Measurements from ENCODE around the gene LPIN1. TPM values are rescaled to one million over a fixed set of nuclear protein-coding genes. Genes with fewer than 3 reads are reported as not detected.

The LPIN1 gene
- total and polyA plus RNA-seq, 8 donors, result 7.3 to 152 (median 18.2) TPM

GRCh38 chr2:11830708-11831301 lies 84.4 kb downstream of the LPIN1 start:
- 40 to 50% (median 43%) methylated on average over 7 of the region's 7 CpGs for WGBS, 5 donors
- H3K9me3 ChIP-seq, result peaks cover 0 to 12% (median 5%) of the 10 kb centered on the region in 4 donors
- no peak for DNase-seq
- H3K36me3 ChIP-seq, result peaks cover 3 to 19% (median 13%) of the 10 kb centered on the region in 4 donors
- intact Hi-C loops (cut with DNase I; ENCODE audit: low total_unique reads), result loop anchor here (10.0 kb wide), 2 partner anchors 634 to 884 kb away; partner anchors contain the start of gene TRIB2
- no peaks in the 10 kb centered on the region for H3K27me3 ChIP-seq
- H3K27ac ChIP-seq, result peak overlapping the region in 4 of 5 donors; percentile 72 to 87 (median 82)
- peak overlapping the region; percentile 29 to 34 (median 32) for H3K4me3 ChIP-seq
- TF ChIP-seq EP300 (IDR thresholded peaks at IDR 0.05), result no peak
- no peak for TF ChIP-seq CTCF (IDR thresholded peaks at IDR 0.05)
- no peak for TF ChIP-seq POLR2A (IDR thresholded peaks at IDR 0.05)
- TF ChIP-seq POLR2AphosphoS5 (IDR thresholded peaks at IDR 0.05), result no peak
- peaks cover 21 to 29% (median 26%) of the 10 kb centered on the region in 4 donors for H3K4me1 ChIP-seq

GRCh38 chr2:11831415-11831814 lies 85.0 kb downstream of the LPIN1 start:
- Histone ChIP-seq H3K27me3 (no peaks in the 10 kb centered on the region), H3K4me1 (peaks cover 21 to 29% (median 26%) of the 10 kb centered on the region in 4 donors), H3K36me3 (peaks cover 0 to 13% (median 7%) of the 10 kb centered on the region in 4 donors), H3K4me3 (no peak overlapping the region), H3K9me3 (peaks cover 0 to 12% (median 5%) of the 10 kb centered on the region in 4 donors), H3K27ac (no peak overlapping the region)
- no peak for DNase-seq
- WGBS, 5 donors, result 89 to 96% (median 94%) methylated on average over 5 of the region's 5 CpGs
- intact Hi-C loops (cut with DNase I; ENCODE audit: low total_unique reads), result loop anchor here (10.0 kb wide), 2 partner anchors 633 to 883 kb away; partner anchors contain the start of gene TRIB2
- TF ChIP-seq CTCF (IDR thresholded peaks at IDR 0.05), result no peak
- TF ChIP-seq POLR2A (IDR thresholded peaks at IDR 0.05), result no peak
- TF ChIP-seq POLR2AphosphoS5 (IDR thresholded peaks at IDR 0.05), result no peak

GRCh38 chr2:11832531-11832930 lies 86.1 kb downstream of the LPIN1 start:
- H3K4me3 ChIP-seq, result no peak overlapping the region
- 86 to 92% (median 88%) methylated on average over 5 of the region's 5 CpGs for WGBS, 5 donors
- intact Hi-C loops (cut with DNase I; ENCODE audit: low total_unique reads), result loop anchor here (10.0 kb wide), 2 partner anchors 632 to 882 kb away; partner anchors contain the start of gene TRIB2
- no peak for TF ChIP-seq POLR2AphosphoS5 (IDR thresholded peaks at IDR 0.05)
- TF ChIP-seq POLR2A (IDR thresholded peaks at IDR 0.05), result no peak
- no peak for TF ChIP-seq EP300 (IDR thresholded peaks at IDR 0.05)
- no peak for TF ChIP-seq CTCF (IDR thresholded peaks at IDR 0.05)
- H3K27ac ChIP-seq, result no peak overlapping the region
- peaks cover 0 to 1% (median 0%) of the 10 kb centered on the region in 3 donors for H3K27me3 ChIP-seq
- H3K9me3 ChIP-seq, result peaks cover 0 to 12% (median 5%) of the 10 kb centered on the region in 4 donors
- H3K36me3 ChIP-seq, result peaks cover 0 to 2% (median 0%) of the 10 kb centered on the region in 4 donors
- peaks cover 21 to 26% (median 25%) of the 10 kb centered on the region in 4 donors for H3K4me1 ChIP-seq
- DNase-seq, result no peak

- intact Hi-C loops (cut with DNase I; ENCODE audit: low total_unique reads), result loop anchor here (10.0 kb wide), 2 partner anchors 631 to 881 kb away; partner anchors contain the start of gene TRIB2
- Histone ChIP-seq H3K9me3 (peaks cover 0 to 12% (median 5%) of the 10 kb centered on the region in 4 donors), H3K4me1 (peaks cover 21 to 26% (median 25%) of the 10 kb centered on the region in 4 donors), H3K27ac (no peak overlapping the region), H3K36me3 (no peaks in the 10 kb centered on the region), H3K4me3 (no peak overlapping the region), H3K27me3 (peaks cover 0 to 12% (median 0%) of the 10 kb centered on the region in 3 donors)
- no peak for DNase-seq
- no peak for TF ChIP-seq EP300 (IDR thresholded peaks at IDR 0.05)
- no peak for TF ChIP-seq CTCF (IDR thresholded peaks at IDR 0.05)
- no peak for TF ChIP-seq POLR2AphosphoS5 (IDR thresholded peaks at IDR 0.05)
- TF ChIP-seq POLR2A (IDR thresholded peaks at IDR 0.05), result no peak
- WGBS, 5 donors, result 93 to 97% (median 95%) methylated on average over 6 of the region's 6 CpGs
Measured at GRCh38 chr2:11833601-11834000, 87.2 kb downstream of the LPIN1 start.
